GF-D8 (cell line): ENCODE measurements around the gene HSF4.

ENCODE experiments used
- DNase-seq: peaks from one replicate; lab custom pipeline; 2025; lab: John Stamatoyannopoulos, UW

Gene HSF4

GRCh38 chr16:67184995-67185650, 20.6 kb downstream of the HSF4 start:
- peak; percentile 34 for DNase-seq

GRCh38 chr16:67185651-67186134, 21.1 kb downstream of the HSF4 start:
- DNase-seq: no peak

GRCh38 chr16:67186550-67186950, 22.0 kb downstream of the HSF4 start:
- no peak for DNase-seq

GRCh38 chr16:67187175-67187890, 22.8 kb downstream of the HSF4 start:
- DNase-seq: no peak

- DNase-seq: no peak
These were observed 23.8 kb downstream of the HSF4 start for GRCh38 chr16:67188323-67188722.

GRCh38 chr16:67188798-67189197, 24.3 kb downstream of the HSF4 start:
- DNase-seq: no peak

GRCh38 chr16:67190041-67190440, 25.5 kb downstream of the HSF4 start, which contains the start of gene EXOC3L1:
Gene EXOC3L1 (minus strand): TSS chr16:67190136. CDS start chr16:67189676, 460 bp downstream.
- no peak for DNase-seq

GRCh38 chr16:67190448-67191399, 26.2 kb downstream of the HSF4 start:
- DNase-seq: no peak

GRCh38 chr16:67191411-67191994, 27.0 kb downstream of the HSF4 start:
- no peak for DNase-seq

GRCh38 chr16:67191995-67192681, 27.6 kb downstream of the HSF4 start, which contains the start of gene E2F4:
Gene E2F4 (plus strand): TSS chr16:67192155. CDS start chr16:67192228, 73 bp downstream.
- peak; percentile 64 for DNase-seq

GRCh38 chr16:67192781-67193361, 28.3 kb downstream of the HSF4 start:
- DNase-seq: no peak

GRCh38 chr16:67193536-67193935, 29.0 kb downstream of the HSF4 start:
- DNase-seq: no peak

GRCh38 chr16:67194260-67194659, 29.7 kb downstream of the HSF4 start:
- DNase-seq: no peak

- DNase-seq: no peak
These were observed 31.1 kb downstream of the HSF4 start for GRCh38 chr16:67195676-67196075.

GRCh38 chr16:67196881-67197280, 32.3 kb downstream of the HSF4 start:
- no peak for DNase-seq

- DNase-seq: no peak
These were observed 33.2 kb downstream of the HSF4 start for GRCh38 chr16:67197704-67198103.

GRCh38 chr16:67198238-67198734, 33.7 kb downstream of the HSF4 start:
- no peak for DNase-seq

GRCh38 chr16:67199011-67199807, 34.7 kb downstream of the HSF4 start, which contains the start of gene ELMO3:
Gene ELMO3 (plus strand): TSS chr16:67199131. CDS start chr16:67199327, 196 bp downstream.
- no peak for DNase-seq

- DNase-seq: no peak
These were observed 35.3 kb downstream of the HSF4 start for GRCh38 chr16:67199808-67200198.

GRCh38 chr16:67200491-67200890, 35.9 kb downstream of the HSF4 start:
- DNase-seq: no peak
